Pons (tissue), 1 donor: ENCODE data around the gene NUP210.

ENCODE experiments used
- DNase-seq: peaks from one replicate; pipeline ENCODE4 v3.0.0-alpha.2; 2016; ENCODE audit warnings: low spot score

Gene NUP210

GRCh38 chr3:13274551-13275332 lies 145.4 kb downstream of the NUP210 start:
- no peak for DNase-seq

- no peak for DNase-seq
These were observed 146.0 kb downstream of the NUP210 start for GRCh38 chr3:13274125-13274524.

GRCh38 chr3:13273604-13274105 lies 146.5 kb downstream of the NUP210 start:
- no peak for DNase-seq

GRCh38 chr3:13272831-13273603 lies 147.1 kb downstream of the NUP210 start:
- no peak for DNase-seq

- no peak for DNase-seq
These were observed 150.3 kb downstream of the NUP210 start for GRCh38 chr3:13269711-13270378.

GRCh38 chr3:13268961-13269441 lies 151.1 kb downstream of the NUP210 start:
- DNase-seq: no peak

- no peak for DNase-seq
These were observed 152.0 kb downstream of the NUP210 start for GRCh38 chr3:13268120-13268519.

- no peak for DNase-seq
These were observed 153.3 kb downstream of the NUP210 start for GRCh38 chr3:13266651-13267362.
